ENCODE measurements around the gene ACTL8.

Gene ACTL8

DNA sequence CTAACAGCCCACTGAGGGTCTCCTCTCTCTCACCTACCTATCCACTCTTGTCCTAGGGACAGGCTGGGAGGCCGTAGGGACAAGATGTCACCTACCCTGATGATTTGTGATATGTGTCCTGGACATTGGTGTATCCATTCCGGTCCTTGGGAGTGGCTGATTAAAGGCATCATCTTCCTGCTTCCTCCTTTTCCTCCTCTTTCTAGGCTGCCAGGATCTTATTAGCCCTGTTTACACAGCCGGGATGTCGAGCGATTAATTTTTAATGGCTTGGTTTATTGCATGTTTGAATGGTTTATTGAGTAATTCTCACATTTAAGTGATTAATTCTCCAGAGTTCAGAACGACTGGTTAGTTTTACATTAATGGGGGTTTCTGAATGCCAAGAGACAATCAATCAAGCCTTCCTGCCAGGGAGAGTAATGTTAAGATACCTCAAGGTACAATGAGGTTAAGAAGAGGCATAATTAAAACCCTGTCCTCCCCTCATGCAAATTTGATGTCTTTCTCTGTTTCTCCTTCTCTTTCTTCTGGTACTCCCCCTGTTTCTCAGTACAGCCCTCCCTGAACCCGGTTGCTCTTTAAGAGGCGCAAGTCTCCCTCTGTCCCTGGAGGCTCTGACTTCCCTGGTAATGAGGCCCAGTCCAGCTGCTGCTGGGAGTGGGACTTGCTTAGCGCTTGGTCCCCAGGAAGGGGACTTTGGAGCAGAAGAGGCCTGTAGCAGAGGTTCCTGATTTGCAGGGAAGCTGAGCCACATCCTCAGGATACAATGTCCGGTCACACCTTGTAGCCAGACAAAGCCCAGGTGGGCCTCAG, 50.9 kb downstream of the ACTL8 start:
- DNase-seq (ENCODE audit: low spot score), result no peak

DNA sequence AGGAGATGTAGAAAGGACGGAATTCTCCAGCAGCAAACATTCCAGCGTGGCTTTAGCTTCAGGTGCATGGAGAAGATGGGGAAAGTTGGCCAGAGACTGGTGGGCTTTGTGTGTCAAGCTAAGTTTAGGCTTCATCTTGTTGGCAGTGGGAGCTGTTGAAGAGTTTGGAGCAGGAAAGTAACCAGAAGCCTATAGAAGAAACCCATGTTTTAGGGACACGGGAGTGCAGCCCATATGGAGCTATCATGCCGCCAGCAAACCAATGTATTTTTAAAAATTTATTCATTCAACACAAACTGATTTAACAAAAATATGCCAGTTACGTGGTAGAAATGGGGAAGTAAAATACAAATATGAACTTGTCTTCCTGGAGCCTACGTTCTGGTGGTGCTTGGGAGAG, 53.7 kb downstream of the ACTL8 start:
- DNase-seq (ENCODE audit: low spot score), result no peak

DNA sequence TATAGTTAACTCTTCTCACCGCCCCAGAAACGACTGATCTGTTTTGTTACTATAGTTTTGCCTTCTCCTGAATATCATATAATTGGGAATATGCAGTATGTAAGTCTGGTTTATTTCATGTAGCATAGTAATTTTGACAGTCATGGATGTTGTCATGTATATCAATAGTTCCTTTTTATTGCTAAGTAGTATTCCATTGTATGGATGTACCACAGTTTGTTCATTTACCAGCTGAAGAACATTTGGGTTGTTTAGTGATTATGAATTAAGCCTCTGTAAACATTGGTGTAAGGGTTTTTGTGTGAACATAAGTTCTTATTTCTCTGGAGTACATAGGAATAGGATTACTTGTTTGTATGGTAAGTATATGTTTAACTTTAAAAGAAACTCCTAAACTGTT, 55.5 kb downstream of the ACTL8 start:
- DNase-seq (ENCODE audit: low spot score), result no peak

DNA sequence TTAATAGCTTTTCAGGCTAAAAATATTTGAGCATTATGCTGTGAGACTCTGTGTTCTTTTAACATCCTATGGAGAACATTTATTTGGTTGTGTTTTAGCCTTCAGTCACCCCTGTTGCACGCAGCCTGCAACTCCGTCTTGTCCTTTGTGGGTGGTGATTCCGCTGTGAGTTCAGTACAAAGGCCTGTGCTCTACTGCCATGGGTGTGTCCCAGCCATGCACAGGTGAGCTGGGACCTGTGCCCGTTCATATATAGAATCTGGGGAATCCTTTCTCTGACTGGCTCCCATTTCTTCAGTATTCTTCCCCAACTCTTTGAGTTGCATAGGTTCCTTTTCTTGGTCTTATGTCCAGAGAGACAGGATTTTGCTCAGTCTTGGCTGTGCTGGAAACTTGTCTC, 61.4 kb downstream of the ACTL8 start:
- no peak for DNase-seq (ENCODE audit: low spot score)

DNA sequence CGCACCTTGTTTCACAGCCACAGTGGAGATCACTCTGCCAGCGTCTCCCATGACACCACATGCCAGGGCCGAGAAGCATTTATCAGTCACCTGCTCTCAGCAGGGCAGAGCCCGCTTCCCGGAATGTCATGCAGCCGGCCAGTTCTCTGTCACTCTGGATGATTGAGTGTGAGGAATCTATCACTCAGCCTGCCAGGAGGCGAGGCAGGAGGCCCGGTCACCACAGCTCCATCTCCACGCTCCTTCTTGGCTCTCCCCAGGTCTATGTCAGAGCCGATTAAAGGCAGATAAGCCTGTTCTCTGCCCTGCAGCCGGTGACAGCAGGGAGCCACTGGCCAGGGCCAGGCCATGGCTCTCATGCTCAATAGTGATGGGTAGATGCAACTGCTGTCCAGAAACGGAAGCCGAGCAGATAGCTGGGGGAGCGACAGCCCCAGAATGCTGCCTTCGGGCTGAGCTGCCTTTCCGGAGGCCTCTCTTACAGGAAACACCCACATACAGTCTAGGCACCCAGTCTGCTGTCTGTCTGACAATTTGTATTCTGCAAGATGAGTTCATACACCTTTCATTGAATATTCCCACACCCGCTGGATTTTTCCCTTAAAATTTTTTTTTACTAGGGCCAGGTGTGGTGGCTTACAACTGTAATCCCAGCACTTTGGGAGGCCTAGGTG, 64.1 kb downstream of the ACTL8 start:
- no peak for DNase-seq (ENCODE audit: low spot score)

DNA sequence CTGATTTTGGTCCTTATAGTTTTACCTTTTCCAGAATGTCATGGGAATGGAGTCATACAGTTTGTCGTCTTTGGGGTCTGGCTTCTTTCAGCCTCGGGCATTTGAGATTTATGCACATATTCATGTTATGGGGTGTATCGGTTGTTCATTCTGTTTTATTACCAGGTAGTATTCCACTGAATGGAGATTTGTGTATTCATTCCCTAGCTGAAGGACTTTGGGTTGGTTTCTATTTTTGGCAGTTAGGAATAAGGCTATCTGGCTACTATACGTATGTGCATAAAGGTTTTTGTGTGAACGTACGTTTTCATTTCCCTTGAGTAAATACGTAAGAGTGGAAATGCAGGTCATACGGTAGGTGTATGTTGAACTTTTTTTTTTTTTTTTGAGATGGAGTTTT, 65.1 kb downstream of the ACTL8 start:
- DNase-seq (ENCODE audit: low spot score), result no peak

DNA sequence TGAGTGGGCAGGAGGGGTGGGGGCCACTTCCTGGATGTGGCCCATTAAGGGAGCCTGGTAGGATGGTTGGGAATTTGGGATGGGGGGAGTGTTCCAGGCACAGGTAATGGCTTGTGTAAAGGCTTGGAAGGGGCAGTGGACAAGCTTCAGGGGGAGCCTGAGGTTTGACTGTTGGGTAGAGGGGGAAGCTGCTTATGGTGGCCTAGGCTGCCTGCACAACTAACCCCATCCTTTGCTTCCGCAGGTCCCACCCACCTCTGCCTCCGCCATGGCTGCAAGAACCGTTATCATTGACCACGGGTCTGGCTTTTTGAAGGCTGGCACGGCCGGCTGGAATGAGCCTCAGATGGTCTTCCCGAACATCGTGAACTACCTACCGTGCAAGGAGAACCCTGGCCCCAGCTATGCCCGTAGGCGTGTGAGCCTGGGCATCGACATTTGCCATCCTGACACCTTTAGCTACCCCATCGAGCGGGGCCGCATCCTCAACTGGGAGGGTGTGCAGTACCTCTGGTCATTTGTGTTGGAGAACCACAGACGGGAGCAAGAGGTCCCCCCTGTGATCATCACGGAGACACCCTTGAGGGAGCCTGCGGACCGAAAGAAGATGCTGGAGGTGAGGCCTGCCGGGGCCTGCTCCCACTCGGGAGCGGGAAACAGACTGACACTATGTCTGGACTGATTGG, 67.8 kb downstream of the ACTL8 start:
- no peak for DNase-seq (ENCODE audit: low spot score)

DNA sequence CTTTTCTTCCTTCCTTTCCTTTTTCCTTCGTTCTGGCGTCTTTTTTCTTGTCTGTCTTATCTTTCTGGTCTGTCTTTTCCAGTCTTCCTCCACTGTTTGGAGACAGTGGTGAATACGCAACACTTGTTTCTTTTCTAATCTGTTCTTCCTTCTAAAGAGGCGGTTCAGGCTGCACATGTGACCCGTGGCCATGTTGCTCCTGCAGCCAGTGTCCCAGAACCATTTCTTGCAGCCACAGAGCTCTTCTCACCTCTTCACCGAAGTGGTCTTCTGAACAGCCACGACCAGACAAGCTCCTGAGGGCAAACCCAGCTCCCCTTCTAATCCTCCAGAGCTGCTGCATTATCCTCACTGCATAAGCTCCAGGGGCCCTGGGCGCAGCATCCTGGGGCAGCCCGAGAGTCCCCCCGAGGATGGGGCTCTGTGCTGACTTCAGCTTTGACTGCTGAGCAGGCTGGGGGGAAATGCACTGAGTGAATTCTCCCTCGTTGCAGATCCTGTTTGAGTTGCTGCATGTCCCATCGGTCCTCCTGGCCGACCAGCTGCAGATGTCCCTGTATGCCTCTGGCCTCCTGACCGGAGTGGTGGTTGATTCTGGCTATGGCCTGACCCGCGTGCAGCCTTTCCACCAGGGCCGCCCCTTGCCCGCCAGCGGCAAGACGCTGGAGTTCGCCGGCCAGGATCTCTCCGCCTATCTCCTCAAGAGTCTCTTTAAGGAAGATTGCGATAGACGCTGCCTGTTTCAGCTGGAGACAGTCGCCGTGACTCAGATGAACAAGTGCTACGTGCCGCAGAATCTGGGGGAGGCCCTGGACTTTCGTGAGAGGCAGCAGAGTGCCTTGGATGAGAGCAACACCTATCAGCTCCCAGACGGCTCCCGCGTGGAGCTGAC, 70.4 kb downstream of the ACTL8 start:
- DNase-seq (ENCODE audit: low spot score), result no peak

DNA sequence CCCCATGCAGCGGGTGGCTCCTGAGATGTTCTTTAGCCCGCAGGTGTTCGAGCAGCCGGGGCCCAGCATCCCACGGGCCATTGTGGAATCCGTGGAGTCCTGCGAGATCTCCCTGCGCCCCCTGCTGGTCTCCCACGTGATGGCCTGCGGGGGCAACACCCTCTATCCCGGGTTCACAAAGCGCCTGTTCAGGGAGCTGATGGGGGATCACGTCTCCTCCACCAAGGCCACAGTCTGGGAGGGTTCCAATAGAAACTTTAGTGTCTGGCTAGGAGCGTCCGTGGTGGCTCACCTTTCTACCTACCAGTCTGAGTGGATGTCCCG, 71.0 kb downstream of the ACTL8 start:
- DNase-seq (ENCODE audit: low spot score), result peak; percentile 33

DNA sequence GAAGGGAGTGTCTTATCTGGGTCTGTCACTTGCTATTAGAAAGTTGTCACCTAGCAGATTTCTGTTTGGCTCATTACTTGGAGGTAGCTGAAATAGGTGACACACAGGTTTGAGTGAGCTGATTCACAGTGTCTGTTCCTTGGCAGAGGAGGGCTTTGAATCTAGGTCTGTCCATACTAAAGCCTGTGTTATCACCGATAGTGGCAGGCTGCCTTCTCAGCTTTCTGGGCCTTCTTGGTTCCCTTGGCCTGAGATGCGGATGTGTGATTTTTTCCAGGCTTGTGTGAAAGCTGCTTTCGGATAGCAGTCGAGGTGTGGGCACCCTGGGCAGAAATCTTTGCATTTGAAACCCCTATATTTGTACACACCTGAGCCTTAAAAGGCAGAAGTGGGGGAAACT, 73.9 kb downstream of the ACTL8 start:
- no peak for DNase-seq (ENCODE audit: low spot score)

DNA sequence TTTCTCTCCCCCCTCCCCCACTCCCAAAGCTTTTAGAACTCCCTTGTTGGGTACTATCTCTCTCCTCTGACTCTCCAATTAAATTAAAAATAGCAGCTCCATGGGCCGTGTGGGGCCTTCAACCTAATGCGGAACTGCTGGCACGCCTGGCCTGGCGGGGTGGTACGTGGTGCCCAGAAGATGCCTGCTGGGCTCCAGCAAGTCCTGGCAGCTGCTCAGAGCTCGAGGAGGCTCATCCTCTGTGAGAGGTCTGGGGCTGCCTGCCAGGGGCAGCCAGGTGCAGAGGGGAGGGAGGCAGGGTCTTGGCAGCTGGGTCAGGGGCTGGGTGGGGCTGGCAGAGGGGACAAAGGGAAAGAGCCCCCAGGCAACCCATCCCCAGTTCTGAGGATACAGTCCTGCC, 74.4 kb downstream of the ACTL8 start:
- no peak for DNase-seq (ENCODE audit: low spot score)

DNA sequence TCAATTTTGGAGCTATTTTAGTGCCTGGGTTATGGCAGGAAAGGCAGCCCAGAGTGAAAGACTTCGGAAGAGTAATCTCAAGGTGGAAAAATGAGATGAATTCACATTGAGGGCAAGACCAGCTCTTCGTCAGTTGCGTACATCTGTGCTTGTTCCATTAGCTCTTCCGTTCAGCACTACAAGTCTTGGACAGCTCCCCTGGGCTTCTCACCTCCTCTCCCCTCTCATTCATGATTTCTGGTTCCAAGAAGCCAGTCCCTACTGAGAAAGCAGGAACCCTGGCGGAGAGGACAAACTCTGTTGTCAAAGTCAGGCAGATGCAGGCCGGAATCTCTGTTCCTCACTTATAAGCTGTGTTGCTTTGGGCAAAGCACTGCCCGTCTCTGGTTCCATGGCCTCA, 76.5 kb downstream of the ACTL8 start:
- peak; percentile 36 for DNase-seq (ENCODE audit: low spot score)

DNA sequence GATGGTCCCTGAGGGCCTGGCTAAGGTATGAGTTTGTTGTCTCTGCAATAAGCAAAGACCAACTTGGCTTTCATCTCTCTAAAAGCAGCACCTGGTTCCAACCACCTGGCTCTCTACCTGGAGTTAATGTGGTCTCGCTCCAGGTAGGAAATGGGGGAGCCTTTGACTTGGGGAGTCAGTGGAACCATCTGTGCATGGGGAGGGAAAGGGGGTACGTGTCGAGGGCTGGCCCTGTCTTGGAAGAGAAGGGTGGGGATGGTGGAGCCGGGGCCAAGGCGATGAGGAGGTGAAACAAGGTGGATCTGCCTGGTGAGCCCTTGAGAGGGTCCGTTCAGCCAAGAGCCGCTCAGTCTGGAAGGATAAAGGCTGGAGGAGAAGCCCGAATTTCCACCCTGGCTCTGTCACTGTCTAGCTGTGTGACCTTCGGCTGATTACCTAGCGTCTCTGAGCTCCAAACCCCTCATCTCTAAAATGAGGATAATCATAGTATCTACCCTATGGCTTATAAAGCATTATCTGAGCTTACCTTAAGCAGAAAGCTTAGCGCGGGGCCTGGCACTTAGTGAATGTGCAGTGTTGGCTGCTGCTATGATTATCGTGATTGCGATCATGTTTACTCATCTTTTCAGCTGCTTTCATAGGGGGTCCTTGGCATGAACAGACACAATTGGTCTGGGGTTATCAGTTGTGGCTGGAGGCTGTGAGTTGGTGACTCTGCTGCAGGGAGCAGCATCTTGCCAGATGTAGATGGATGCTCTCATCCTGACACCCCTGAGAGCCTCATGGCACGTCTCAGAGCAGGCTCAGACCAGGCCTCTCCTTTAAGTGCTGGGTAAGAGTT, 78.7 kb downstream of the ACTL8 start:
- DNase-seq (ENCODE audit: low spot score), result no peak

DNA sequence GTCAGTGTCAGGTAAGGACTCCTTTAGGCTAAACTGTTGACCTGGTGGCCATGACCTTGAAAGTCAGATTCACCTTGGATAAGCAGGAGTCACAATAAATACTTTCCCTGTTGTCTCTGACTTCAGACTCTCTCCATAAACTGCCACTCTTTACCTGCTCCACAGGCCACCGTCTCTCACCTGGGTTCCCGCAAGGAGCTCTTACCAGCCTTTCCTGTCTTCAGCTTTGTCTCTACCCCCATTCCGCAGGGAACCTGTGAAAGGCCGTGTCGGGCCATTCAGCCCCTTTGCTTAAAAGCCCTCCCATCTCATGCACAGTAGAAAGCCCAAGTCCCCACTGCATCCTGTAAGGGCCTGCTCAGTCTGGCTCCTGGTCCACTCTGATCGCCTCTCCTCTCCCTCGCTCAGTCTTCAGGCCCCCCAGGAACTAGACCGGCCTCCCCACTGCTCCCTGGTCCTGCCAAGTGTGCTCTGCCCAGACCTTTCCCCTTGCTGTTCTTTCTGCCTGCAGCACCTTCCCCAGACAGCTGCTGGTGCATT, 79.5 kb downstream of the ACTL8 start:
- DNase-seq (ENCODE audit: low spot score), result no peak

DNA sequence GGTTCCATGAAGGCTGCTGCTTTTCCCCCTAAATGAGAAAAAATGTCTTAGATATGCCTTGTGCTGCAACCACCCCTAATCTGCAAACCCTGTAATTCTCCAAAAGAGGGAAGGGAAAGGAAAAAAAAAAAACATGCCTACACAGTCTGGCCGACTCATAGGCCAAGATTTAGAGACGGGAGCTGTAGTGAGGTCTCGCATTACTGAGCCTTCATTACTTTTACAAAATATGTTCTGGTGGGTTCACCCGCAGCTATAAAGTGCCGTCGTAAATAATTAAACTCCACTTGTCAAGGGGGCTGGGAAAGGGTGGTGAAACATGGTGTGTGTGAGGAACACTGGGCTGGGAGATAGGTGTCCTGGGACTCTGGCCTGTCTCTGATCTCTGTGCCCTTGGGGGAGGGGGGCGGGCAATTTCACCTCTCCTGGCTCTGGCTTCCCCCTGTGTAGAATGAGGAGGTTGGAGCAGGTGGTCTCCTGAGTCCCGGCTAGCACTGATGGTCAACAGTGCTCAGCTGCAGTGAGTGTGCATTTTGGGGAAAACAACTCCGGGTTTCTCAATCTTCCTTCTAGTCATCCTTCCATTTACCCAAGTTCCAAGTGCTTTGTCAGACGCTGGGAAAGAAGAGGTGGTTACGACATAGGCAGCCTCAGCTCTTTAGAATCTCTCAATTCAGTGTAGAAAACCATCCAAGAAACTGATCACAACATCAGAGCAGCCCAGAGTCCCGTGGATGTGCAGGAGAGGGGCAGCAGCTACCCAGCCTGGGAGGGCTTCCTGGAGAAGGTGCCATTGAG, 82.3 kb downstream of the ACTL8 start:
- no peak for DNase-seq (ENCODE audit: low spot score)

DNA sequence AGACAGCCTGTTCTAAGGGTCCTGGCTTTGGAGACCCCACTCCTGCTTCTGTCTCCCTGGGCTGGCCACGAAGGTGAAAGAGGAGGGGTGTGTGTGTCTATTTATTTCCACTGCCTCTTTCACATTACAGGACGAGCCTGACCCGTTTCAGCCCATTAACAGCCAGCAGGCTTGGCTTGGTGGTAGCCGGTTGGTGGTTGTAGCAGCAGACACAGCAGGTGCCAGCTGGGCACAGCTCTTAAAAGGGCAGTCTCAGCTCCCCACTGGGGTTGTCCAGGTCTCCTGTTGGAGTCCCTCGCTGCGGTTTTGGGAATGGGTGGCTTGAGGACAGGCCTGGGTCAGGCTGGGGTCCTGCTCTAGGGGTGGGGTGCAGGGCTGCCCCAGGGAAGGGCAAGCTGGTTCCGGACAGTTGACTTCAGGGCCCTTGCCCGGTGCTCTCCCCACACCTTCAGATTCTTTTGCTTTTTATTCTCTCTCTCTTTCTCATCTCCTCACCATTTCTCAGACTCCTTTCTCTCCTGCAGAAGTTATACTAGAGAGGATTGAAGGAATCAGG, 84.6 kb downstream of the ACTL8 start:
- no peak for DNase-seq (ENCODE audit: low spot score)

DNA sequence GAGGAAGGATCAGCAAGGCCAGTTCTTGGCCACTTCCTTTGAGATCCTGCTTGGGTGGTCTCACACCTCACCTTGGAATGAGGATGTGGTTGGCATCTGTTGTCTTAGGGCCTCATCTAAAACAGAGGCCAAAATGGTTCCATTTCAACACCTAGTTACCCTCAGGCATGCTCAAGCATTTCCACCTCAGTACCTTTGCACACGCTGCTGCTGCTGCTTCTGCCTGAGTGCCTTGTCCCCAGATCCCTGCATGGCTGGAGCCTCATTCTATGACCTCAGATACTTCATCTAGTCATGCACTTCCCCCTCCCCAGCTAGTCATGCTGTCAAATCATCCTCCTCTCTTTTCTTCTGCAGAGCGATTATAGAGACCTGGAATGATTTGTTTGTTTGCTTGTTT, 86.8 kb downstream of the ACTL8 start:
- no peak for DNase-seq (ENCODE audit: low spot score)

DNA sequence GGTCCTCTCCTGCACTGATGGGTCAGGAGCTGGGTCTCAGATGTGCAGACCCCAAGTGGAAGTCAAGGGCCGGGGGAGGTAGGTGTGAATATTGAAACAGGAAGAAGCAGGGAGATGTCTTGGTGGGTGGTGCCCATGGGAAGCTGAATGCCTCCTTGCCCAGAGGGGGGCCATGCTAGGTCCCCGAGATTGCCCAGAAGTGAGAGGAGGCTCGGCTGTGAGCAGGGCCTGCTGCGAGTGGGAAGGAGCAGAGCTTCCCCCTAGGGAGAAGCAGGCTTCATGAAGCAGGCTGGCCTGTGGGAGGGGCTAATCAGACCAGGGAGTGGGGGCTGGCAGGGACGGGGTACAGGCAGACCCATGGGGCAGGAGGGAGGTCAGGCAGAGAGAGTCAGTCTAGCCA, 87.6 kb downstream of the ACTL8 start:
- DNase-seq (ENCODE audit: low spot score), result no peak

DNA sequence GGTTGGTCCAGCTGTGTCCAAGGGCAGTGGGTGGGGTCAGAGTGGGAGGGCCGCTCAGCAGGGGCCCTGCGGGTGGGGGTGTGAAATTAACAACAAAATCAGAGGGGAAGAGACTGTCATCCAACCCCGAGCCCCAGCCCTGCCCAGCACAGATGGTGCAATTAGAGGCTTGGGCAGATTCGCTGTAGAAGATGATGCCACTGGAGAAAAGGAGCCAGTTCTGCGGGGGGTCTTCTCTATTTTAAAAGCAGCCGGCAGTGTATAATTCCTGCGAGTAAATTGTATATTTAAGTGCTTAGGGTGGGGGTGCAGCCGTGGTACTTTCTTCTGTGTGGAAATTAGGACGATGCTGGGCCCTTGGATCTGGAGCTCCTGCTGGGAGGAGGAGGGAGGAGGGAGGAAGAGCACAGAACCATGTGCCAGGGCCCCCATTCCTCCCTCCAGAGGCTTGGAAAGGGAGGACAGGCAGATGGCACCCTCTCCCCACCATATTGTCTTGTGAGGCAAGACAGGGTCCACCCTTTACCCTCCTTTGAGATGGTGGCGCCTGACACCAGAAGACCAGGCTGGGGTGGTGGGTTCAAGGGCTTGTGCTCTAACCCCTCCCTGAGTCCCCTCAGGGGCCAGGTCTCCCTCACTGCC, 89.2 kb downstream of the ACTL8 start:
- no peak for DNase-seq (ENCODE audit: low spot score)

DNA sequence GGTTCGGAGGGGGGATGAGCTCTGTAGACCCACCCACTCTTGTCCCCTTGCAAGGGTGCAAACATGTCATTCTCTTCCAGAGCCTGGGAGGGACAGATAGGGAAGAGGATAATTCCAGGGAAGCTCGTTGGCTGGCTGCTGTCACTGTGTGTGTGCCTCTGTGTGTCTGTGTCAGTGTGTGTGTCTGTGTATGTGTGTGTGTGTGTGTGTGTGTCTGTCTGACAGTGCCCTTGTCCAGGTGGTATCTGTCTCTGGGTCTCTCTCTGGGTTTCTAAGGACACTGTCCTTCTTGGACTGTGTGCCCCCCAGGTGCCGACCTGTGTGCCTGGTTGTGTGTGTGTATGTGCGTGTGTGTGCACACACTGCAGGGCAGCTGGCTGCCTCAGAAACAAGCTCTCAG, 90.5 kb downstream of the ACTL8 start:
- no peak for DNase-seq (ENCODE audit: low spot score)

All from NAMALWA (cell line).